Measurements from ENCODE around the gene TRIM17.

Gene TRIM17

GRCh38 chr1:228381356-228381755, 35.3 kb downstream of the TRIM17 start:
- no peak overlapping the region for H3K9ac ChIP-seq (ENCODE audit: low read depth, low read length)
- H3K4me3 ChIP-seq (ENCODE audit: low read length), result no peak overlapping the region
- no peaks in the 10 kb centered on the region for H3K9me3 ChIP-seq (replicated peaks; ENCODE audit: low read length)
- H3K4me1 ChIP-seq (ENCODE audit: control insufficient read depth, insufficient read depth, low read length), result peaks cover 18% of the 10 kb centered on the region
- no peaks in the 10 kb centered on the region for H3K36me3 ChIP-seq (ENCODE audit: insufficient read depth, low read length)
- peaks cover 11% of the 10 kb centered on the region for H3K27me3 ChIP-seq (ENCODE audit: control insufficient read depth, insufficient read depth, low read length)
- peak overlapping the region; percentile 33 for H3K4me2 ChIP-seq (ENCODE audit: low read length)

DNA sequence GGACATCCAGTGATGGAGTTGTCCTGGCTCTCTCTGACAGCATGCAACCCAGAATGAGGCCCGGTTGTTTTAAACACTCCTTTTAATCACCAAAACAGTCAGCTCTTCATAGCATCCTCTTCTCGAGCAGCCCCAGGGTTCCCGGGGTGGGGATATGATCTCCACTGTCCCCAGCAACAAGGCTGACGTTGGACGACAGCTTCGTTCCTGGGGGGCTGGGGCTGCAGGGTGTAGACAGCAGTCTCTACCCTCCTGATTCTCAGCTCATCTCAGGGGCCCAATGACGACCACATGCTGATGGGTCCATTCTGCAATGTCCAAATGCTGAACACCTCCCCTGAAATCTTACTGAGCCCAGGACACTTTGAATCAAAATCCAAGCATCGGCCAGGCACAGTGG, 37.0 kb downstream of the TRIM17 start:
- Histone ChIP-seq H3K9ac (ENCODE audit: low read depth, low read length) (peak overlapping the region; percentile 76), H3K9me3 (replicated peaks; ENCODE audit: low read length) (no peaks in the 10 kb centered on the region), H3K4me2 (ENCODE audit: low read length) (peak overlapping the region; percentile 99), H3K36me3 (ENCODE audit: insufficient read depth, low read length) (no peaks in the 10 kb centered on the region), H3K4me1 (ENCODE audit: control insufficient read depth, insufficient read depth, low read length) (peaks cover 27% of the 10 kb centered on the region), H3K27me3 (ENCODE audit: control insufficient read depth, insufficient read depth, low read length) (peaks cover 11% of the 10 kb centered on the region), H3K4me3 (ENCODE audit: low read length) (no peak overlapping the region)

DNA sequence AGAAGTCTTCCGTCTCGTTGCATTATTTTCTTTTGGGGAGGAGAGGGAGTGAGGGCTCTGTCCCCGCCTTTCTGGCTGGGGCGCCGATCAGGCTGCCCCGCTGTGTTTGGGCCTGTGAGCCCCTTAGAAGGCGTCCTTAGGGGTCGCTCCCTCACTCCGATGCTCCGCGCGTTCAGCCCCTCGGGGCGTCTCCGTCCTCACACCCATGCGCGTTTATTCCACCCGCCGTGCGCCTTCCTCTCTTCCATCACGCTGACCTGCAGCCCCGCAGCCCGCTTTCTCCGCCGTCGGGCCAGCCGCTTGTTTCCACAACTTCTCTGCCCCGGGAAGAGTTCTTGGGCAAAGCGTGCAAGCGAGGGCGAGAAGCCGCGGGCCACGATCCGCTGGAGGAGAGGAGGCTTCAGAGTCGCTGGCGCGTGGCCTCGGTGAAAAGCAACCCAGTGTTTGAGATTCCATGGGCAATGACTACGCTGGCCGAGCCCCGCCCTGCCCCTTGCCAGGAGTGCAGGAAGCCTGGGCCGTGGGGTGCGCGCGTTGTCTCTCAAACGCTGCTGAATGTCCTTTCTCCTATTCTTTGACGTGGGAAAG, 37.7 kb downstream of the TRIM17 start:
- no peaks in the 10 kb centered on the region for H3K9me3 ChIP-seq (replicated peaks; ENCODE audit: low read length)
- peaks cover 29% of the 10 kb centered on the region for H3K4me1 ChIP-seq (ENCODE audit: control insufficient read depth, insufficient read depth, low read length)
- peak overlapping the region; percentile 79 for H3K4me3 ChIP-seq (ENCODE audit: low read length)
- peaks cover 11% of the 10 kb centered on the region for H3K27me3 ChIP-seq (ENCODE audit: control insufficient read depth, insufficient read depth, low read length)
- H3K4me2 ChIP-seq (ENCODE audit: low read length), result peak overlapping the region; percentile 99
- peak overlapping the region; percentile 76 for H3K9ac ChIP-seq (ENCODE audit: low read depth, low read length)
- H3K36me3 ChIP-seq (ENCODE audit: insufficient read depth, low read length), result no peaks in the 10 kb centered on the region

- Histone ChIP-seq H3K4me1 (ENCODE audit: control insufficient read depth, insufficient read depth, low read length) (peaks cover 29% of the 10 kb centered on the region), H3K9ac (ENCODE audit: low read depth, low read length) (peak overlapping the region; percentile 76), H3K36me3 (ENCODE audit: insufficient read depth, low read length) (no peaks in the 10 kb centered on the region), H3K9me3 (replicated peaks; ENCODE audit: low read length) (no peaks in the 10 kb centered on the region), H3K4me3 (ENCODE audit: low read length) (peak overlapping the region; percentile 79), H3K4me2 (ENCODE audit: low read length) (peak overlapping the region; percentile 99), H3K27me3 (ENCODE audit: control insufficient read depth, insufficient read depth, low read length) (peaks cover 11% of the 10 kb centered on the region)
Observed at GRCh38 chr1:228378090-228378872, 38.4 kb downstream of the TRIM17 start.

DNA sequence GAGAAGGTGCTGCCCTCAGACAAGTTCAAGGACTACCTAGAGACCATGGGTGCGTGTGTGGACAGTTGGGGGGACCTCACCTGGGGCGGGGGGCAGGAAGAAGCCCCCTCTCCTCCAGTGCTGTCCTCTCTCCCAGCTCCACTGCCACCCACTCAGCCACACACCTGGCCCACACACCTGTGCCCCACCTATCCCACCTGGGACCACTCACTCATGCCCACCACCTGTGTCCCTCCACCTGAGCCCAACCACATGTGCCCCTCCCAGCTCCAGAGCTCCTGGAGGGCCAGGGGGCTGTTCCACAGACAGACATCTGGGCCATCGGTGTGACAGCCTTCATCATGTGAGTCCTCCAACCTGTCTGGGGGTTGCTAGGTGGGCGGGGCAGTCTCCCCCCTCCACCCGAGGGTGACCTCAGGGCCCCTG, 39.0 kb downstream of the TRIM17 start:
- no peak overlapping the region for H3K9ac ChIP-seq (ENCODE audit: low read depth, low read length)
- no peaks in the 10 kb centered on the region for H3K36me3 ChIP-seq (ENCODE audit: insufficient read depth, low read length)
- peaks cover 29% of the 10 kb centered on the region for H3K4me1 ChIP-seq (ENCODE audit: control insufficient read depth, insufficient read depth, low read length)
- H3K27me3 ChIP-seq (ENCODE audit: control insufficient read depth, insufficient read depth, low read length), result peaks cover 11% of the 10 kb centered on the region
- no peak overlapping the region for H3K4me2 ChIP-seq (ENCODE audit: low read length)
- no peak overlapping the region for H3K4me3 ChIP-seq (ENCODE audit: low read length)
- no peaks in the 10 kb centered on the region for H3K9me3 ChIP-seq (replicated peaks; ENCODE audit: low read length)

DNA sequence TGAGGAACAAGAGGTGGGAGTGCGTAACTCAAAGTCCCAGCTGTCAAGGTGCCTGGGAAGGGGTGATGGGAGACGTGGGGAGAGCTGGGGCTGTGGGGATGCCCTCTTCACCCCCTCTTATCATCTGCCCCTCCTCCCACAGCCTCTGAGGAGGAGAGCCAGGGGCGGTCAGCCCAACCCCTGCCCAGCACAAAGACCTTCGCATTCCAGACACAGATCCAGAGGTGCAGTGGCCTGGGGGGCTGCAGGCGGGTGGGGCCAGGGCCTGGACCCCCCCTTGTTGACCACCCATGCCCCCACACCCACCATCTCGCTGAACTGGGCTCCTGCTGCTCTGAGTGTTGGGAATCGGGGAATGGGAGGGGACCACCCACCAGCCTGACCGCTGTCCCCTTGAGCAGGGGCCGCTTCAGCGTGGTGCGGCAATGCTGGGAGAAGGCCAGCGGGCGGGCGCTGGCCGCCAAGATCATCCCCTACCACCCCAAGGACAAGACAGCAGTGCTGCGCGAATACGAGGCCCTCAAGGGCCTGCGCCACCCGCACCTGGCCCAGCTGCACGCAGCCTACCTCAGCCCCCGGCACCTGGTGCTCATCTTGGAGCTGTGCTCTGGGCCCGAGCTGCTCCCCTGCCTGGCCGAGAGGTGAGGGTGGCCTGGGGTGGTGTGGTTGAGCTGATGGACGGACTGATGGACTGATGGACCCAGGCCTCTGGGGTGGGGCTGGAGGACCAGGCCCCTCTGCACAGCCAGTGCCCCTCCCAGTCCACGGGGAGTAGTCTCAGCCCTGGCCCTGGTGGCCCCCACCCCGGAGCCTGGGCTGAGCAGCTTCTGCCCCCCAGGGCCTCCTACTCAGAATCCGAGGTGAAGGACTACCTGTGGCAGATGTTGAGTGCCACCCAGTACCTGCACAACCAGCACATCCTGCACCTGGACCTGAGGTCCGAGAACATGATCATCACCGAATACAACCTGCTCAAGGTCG, 39.7 kb downstream of the TRIM17 start:
- Histone ChIP-seq H3K4me3 (ENCODE audit: low read length) (no peak overlapping the region), H3K9ac (ENCODE audit: low read depth, low read length) (no peak overlapping the region), H3K27me3 (ENCODE audit: control insufficient read depth, insufficient read depth, low read length) (peaks cover 11% of the 10 kb centered on the region), H3K9me3 (replicated peaks; ENCODE audit: low read length) (no peaks in the 10 kb centered on the region), H3K4me2 (ENCODE audit: low read length) (no peak overlapping the region), H3K4me1 (ENCODE audit: control insufficient read depth, insufficient read depth, low read length) (peaks cover 29% of the 10 kb centered on the region), H3K36me3 (ENCODE audit: insufficient read depth, low read length) (no peaks in the 10 kb centered on the region)

DNA sequence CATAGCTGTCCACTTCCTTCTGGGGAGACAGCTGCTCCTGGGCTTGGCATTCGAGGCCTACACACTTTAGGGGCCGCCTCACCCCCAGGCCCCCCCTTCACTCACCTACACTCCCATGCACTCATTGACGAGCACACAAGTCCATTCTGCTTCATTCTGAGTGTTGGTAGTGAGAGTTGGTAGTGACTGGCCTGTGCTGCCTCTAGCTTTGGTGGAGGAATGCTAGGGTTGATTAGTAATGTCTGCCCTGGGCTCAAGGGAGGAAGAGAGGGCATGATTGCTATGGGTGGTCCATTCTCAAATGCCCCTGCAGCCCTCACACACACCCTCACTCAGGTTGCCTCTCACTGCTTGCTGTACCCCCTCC, 40.4 kb downstream of the TRIM17 start:
- Histone ChIP-seq H3K27me3 (ENCODE audit: control insufficient read depth, insufficient read depth, low read length) (peaks cover 11% of the 10 kb centered on the region), H3K4me2 (ENCODE audit: low read length) (no peak overlapping the region), H3K9ac (ENCODE audit: low read depth, low read length) (no peak overlapping the region), H3K4me1 (ENCODE audit: control insufficient read depth, insufficient read depth, low read length) (peaks cover 23% of the 10 kb centered on the region), H3K36me3 (ENCODE audit: insufficient read depth, low read length) (no peaks in the 10 kb centered on the region), H3K9me3 (replicated peaks; ENCODE audit: low read length) (no peaks in the 10 kb centered on the region), H3K4me3 (ENCODE audit: low read length) (no peak overlapping the region)

- Histone ChIP-seq H3K36me3 (ENCODE audit: insufficient read depth, low read length) (no peaks in the 10 kb centered on the region), H3K9ac (ENCODE audit: low read depth, low read length) (no peak overlapping the region), H3K4me2 (ENCODE audit: low read length) (no peak overlapping the region), H3K9me3 (replicated peaks; ENCODE audit: low read length) (no peaks in the 10 kb centered on the region), H3K4me1 (ENCODE audit: control insufficient read depth, insufficient read depth, low read length) (peaks cover 20% of the 10 kb centered on the region), H3K4me3 (ENCODE audit: low read length) (no peak overlapping the region), H3K27me3 (ENCODE audit: control insufficient read depth, insufficient read depth, low read length) (peaks cover 11% of the 10 kb centered on the region)
Observed at GRCh38 chr1:228375578-228376261, 40.9 kb downstream of the TRIM17 start.

DNA sequence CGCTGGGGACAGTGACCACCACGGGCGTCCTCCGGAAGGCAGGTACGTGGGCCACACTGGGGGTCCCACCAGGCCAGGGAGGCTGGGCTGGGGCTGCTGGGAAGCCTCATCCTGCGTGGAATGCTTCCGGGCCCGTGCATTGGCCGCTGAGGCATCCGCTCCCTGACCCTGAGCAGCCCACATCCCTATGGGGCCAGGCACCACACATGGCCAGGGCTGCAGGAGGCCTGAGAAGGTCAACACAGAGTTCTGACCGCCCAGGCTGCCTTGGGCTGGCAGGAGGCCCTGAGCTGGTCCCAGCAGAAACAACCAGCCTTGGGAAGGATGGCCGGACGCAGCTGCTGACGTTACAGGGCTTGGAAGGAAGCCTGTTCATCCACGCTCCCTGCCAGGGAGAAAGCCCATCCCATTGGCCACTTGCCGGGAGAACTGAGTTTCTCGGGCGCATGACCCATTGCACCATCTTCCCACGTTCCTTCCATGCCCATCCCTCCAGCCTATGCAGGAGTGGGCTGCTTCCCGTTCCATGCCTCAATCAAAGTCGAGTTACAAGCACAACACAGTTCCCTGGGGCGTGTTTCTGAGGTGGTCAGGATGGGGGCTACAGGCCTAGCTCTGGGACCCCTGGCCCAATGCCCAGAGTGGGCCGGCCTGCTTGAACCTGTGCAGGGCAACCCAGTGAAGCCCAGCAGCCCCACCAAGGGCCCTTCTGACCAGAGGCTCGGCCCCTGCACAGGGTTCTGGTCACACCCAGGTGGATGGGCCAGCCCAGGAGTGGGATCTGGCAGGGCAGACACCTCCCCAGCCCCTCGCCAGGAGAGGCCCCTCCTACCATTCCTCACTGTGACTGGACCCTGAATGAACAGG, 41.7 kb downstream of the TRIM17 start:
- Histone ChIP-seq H3K4me1 (ENCODE audit: control insufficient read depth, insufficient read depth, low read length) (peaks cover 20% of the 10 kb centered on the region), H3K36me3 (ENCODE audit: insufficient read depth, low read length) (no peaks in the 10 kb centered on the region), H3K27me3 (ENCODE audit: control insufficient read depth, insufficient read depth, low read length) (peaks cover 14% of the 10 kb centered on the region), H3K4me3 (ENCODE audit: low read length) (no peak overlapping the region), H3K9me3 (replicated peaks; ENCODE audit: low read length) (no peaks in the 10 kb centered on the region), H3K9ac (ENCODE audit: low read depth, low read length) (no peak overlapping the region), H3K4me2 (ENCODE audit: low read length) (no peak overlapping the region)

- Histone ChIP-seq H3K9ac (ENCODE audit: low read depth, low read length) (no peak overlapping the region), H3K4me2 (ENCODE audit: low read length) (no peak overlapping the region), H3K9me3 (replicated peaks; ENCODE audit: low read length) (no peaks in the 10 kb centered on the region), H3K27me3 (ENCODE audit: control insufficient read depth, insufficient read depth, low read length) (peaks cover 12% of the 10 kb centered on the region), H3K4me1 (ENCODE audit: control insufficient read depth, insufficient read depth, low read length) (peaks cover 16% of the 10 kb centered on the region), H3K4me3 (ENCODE audit: low read length) (no peak overlapping the region), H3K36me3 (ENCODE audit: insufficient read depth, low read length) (no peaks in the 10 kb centered on the region)
Observed at GRCh38 chr1:228373681-228374571, 42.7 kb downstream of the TRIM17 start.
